Neuronal stem cell (in vitro differentiated cells): ENCODE results near the gene THOC1.

Experiments
- DNase-seq: peaks from one replicate; pipeline ENCODE4 v3.0.0-alpha.2; 2013; ENCODE audit warnings: low spot score
- H2AFZ ChIP-seq: one replicate; pipeline ENCODE4 v1.6.1; 2013; ENCODE audit warnings: mild to moderate bottlenecking, low read length, inconsistent platforms
- H2AK5ac ChIP-seq: 2 replicates; pipeline ENCODE4 v1.6.1; 2013; ENCODE audit warnings: low read depth, mild to moderate bottlenecking, inconsistent platforms, low read length, moderate library complexity, mixed read lengths
- H2BK120ac ChIP-seq: 2 replicates; pipeline ENCODE4 v1.6.1; 2013; ENCODE audit warnings: low read depth, mild to moderate bottlenecking, inconsistent platforms, low read length, moderate library complexity, mixed read lengths
- H2BK12ac ChIP-seq: one replicate; pipeline ENCODE4 v1.6.1; 2013; ENCODE audit warnings: low read length, inconsistent platforms
- H2BK15ac ChIP-seq: 2 replicates; pipeline ENCODE4 v1.6.1; 2013; ENCODE audit warnings: mild to moderate bottlenecking, low read length, inconsistent platforms, mixed read lengths
- H2BK5ac ChIP-seq: one replicate; pipeline ENCODE4 v1.6.1; 2013; ENCODE audit warnings: inconsistent platforms, mild to moderate bottlenecking, low read length, moderate library complexity
- H3K14ac ChIP-seq: one replicate; pipeline ENCODE4 v1.6.1; 2013; ENCODE audit warnings: low read length, inconsistent platforms
- H3K18ac ChIP-seq: 2 replicates; pipeline ENCODE4 v1.6.1; 2013; ENCODE audit warnings: low read length, inconsistent platforms
- H3K23ac ChIP-seq: 2 replicates; pipeline ENCODE4 v1.6.1; 2013; ENCODE audit warnings: low read depth, mild to moderate bottlenecking, mixed read lengths, low read length, inconsistent platforms; ENCODE audit not compliant: poor library complexity
- H3K27ac ChIP-seq: replicated peaks from 3 replicates; pipeline ENCODE4 v1.5.1; 2013; ENCODE audit warnings: low read length, inconsistent platforms
- H3K27me3 ChIP-seq, 3 experiments: 2 replicates each; pipeline ENCODE4 v1.6.1; 2013; ENCODE audit warnings: low read length in 3 of 3, mild to moderate bottlenecking in 2 of 3, inconsistent platforms in 1 of 3, low read depth in 1 of 3, mixed read lengths in 1 of 3, moderate library complexity in 1 of 3; ENCODE audit not compliant: control insufficient read depth in 3 of 3, insufficient read depth in 3 of 3
- H3K36me3 ChIP-seq, 2 donors: replicated peaks in 1 of 2; 2 replicates each; pipeline ENCODE4 v1.6.1; 2013; ENCODE audit warnings: low read length in 2 of 2; ENCODE audit not compliant: control insufficient read depth in 2 of 2, insufficient read depth in 2 of 2
- H3K4ac ChIP-seq: 2 replicates; pipeline ENCODE4 v1.6.1; 2013; ENCODE audit warnings: inconsistent platforms, mild to moderate bottlenecking, low read length, moderate library complexity
- H3K4me1 ChIP-seq, 2 donors: 1 replicate in 1 of 2; 2 replicates in 1 of 2; pipeline ENCODE4 v1.6.1; 2013; ENCODE audit warnings: low read length in 2 of 2, low read depth in 1 of 2; ENCODE audit not compliant: control insufficient read depth in 2 of 2, insufficient read depth in 1 of 2
- H3K4me2 ChIP-seq: one replicate; pipeline ENCODE4 v1.6.1; 2013; ENCODE audit warnings: mild to moderate bottlenecking, low read length, inconsistent platforms; ENCODE audit not compliant: insufficient read depth, poor library complexity, severe bottlenecking
- H3K4me3 ChIP-seq, 2 donors: 2 replicates each; pipeline ENCODE4 v1.5.1; 2013; ENCODE audit warnings: low read length in 2 of 2, mild to moderate bottlenecking in 2 of 2, inconsistent platforms in 1 of 2, moderate library complexity in 1 of 2
- H3K79me1 ChIP-seq: one replicate; pipeline ENCODE4 v1.6.1; 2013; ENCODE audit warnings: low read depth, mild to moderate bottlenecking, inconsistent platforms, low read length, moderate library complexity
- H3K9ac ChIP-seq: one replicate; pipeline ENCODE4 v1.6.1; 2013; ENCODE audit warnings: mild to moderate bottlenecking, low read depth, low read length, inconsistent platforms; ENCODE audit not compliant: poor library complexity
- H3K9me3 ChIP-seq, 2 donors: replicated peaks in 1 of 2; 2 replicates each; pipeline versions ENCODE3 to v1.6.1; 2013; ENCODE audit warnings: low read length in 2 of 2, mild to moderate bottlenecking in 2 of 2, inconsistent platforms in 1 of 2, low read depth in 1 of 2, mixed read lengths in 1 of 2, moderate library complexity in 1 of 2; ENCODE audit not compliant: control insufficient read depth in 2 of 2, insufficient read depth in 1 of 2
- H4K8ac ChIP-seq: one replicate; pipeline ENCODE4 v1.6.1; 2013; ENCODE audit warnings: low read depth, mild to moderate bottlenecking, inconsistent platforms, low read length, moderate library complexity
- H4K91ac ChIP-seq: one replicate; pipeline ENCODE4 v1.6.1; 2013; ENCODE audit warnings: low read length, low read depth, mild to moderate bottlenecking, inconsistent platforms; ENCODE audit not compliant: poor library complexity
- WGBS, 2 donors: extraction: QIAGEN DNeasy Blood & Tissue Kit; methylation state at CpG; one replicate each; pipeline ENCODE4 v1.1.7; 2013; ENCODE audit warnings: missing lambda C conversion rate in 2 of 2, mixed read lengths in 1 of 2; ENCODE audit not compliant: insufficient read length in 2 of 2, insufficient replicate concordance in 1 of 2; ENCODE audit errors: extremely low coverage in 2 of 2; 5-methylcytosine and 5-hydroxymethylcytosine counted together

THOC1 gene

GRCh38 chr18:306608-307255 lies 38.9 kb upstream of the THOC1 start:
- Histone ChIP-seq H3K23ac (no peak overlapping the region), H3K4me3 (no peak overlapping the region), H3K4me1 (peaks cover 0 to 7% of the 10 kb centered on the region in 2 donors), H3K36me3 (no peaks in the 10 kb centered on the region), H3K4ac (no peak overlapping the region), H3K9me3 (no peaks in the 10 kb centered on the region), H2AFZ (no peak overlapping the region), H3K27ac (no peak overlapping the region), H4K8ac (no peak overlapping the region), H2BK5ac (no peak overlapping the region), H2BK15ac (no peak overlapping the region), H3K18ac (no peak overlapping the region), H2AK5ac (no peak overlapping the region), H3K4me2 (no peak overlapping the region), H4K91ac (no peak overlapping the region), H3K79me1 (no peaks in the 10 kb centered on the region), H2BK120ac (no peak overlapping the region), H3K27me3 (peaks cover 0 to 7% (median 0%) of the 10 kb centered on the region in 3 experiments), H3K9ac (no peak overlapping the region), H2BK12ac (no peak overlapping the region), H3K14ac (no peak overlapping the region)
- no CpG with 5 or more reads among the region's 7 CpGs for WGBS, 2 donors
- DNase-seq = no peak

DNA sequence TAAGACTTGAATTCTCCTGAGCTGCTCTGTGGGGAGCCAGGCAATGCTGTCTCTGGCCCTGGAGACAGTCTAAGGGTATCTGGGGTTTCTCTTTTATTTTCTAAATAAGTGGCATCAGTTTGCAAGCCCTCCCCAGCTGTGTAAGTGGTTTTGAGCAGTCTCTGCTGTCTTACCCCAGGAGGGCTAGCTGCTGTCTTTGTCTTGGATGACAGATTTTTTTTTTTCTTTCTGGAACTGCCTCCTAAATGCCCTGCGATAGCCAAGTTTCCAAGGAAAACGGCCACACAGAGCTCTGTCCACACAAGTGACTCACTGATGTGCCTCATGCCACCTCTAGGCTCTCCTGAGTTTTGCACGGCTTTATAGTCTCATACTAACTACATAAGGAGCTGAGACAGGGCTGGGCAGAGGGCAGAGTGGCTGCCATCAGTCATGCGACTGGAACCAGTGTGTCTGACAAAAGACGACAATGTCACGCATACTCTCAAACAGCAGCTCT lies 37.2 kb upstream of the THOC1 start:
- Histone ChIP-seq H3K18ac (no peak overlapping the region), H3K9ac (no peak overlapping the region), H3K4ac (no peak overlapping the region), H2BK5ac (no peak overlapping the region), H2BK120ac (no peak overlapping the region), H4K8ac (no peak overlapping the region), H2BK12ac (no peak overlapping the region), H3K23ac (no peak overlapping the region), H3K14ac (no peak overlapping the region), H2AK5ac (no peak overlapping the region), H3K27me3 (peaks cover 0 to 7% (median 0%) of the 10 kb centered on the region in 3 experiments), H3K4me2 (no peak overlapping the region), H3K9me3 (no peaks in the 10 kb centered on the region), H3K4me3 (no peak overlapping the region), H3K36me3 (no peaks in the 10 kb centered on the region), H4K91ac (no peak overlapping the region), H3K79me1 (no peaks in the 10 kb centered on the region), H3K4me1 (peaks cover 0 to 7% of the 10 kb centered on the region in 2 donors), H2BK15ac (no peak overlapping the region), H2AFZ (peak overlapping the region; percentile 12), H3K27ac (no peak overlapping the region)
- WGBS, 2 donors = no CpG with 5 or more reads among the region's 6 CpGs
- no peak for DNase-seq

GRCh38 chr18:303607-304006 lies 35.8 kb upstream of the THOC1 start:
- H3K4me2 ChIP-seq = no peak overlapping the region
- H2BK12ac ChIP-seq = no peak overlapping the region
- H3K27ac ChIP-seq = no peak overlapping the region
- H3K9ac ChIP-seq = no peak overlapping the region
- no peak overlapping the region for H3K14ac ChIP-seq
- H3K4me1 ChIP-seq = peaks cover 0 to 7% of the 10 kb centered on the region in 2 donors
- H3K4ac ChIP-seq = no peak overlapping the region
- no peaks in the 10 kb centered on the region for H3K9me3 ChIP-seq
- H2AK5ac ChIP-seq = no peak overlapping the region
- H3K18ac ChIP-seq = no peak overlapping the region
- H3K27me3 ChIP-seq = peaks cover 0 to 7% (median 0%) of the 10 kb centered on the region in 3 experiments
- H2AFZ ChIP-seq = no peak overlapping the region
- no peak overlapping the region for H2BK15ac ChIP-seq
- H3K79me1 ChIP-seq = no peaks in the 10 kb centered on the region
- H2BK5ac ChIP-seq = no peak overlapping the region
- no peak overlapping the region for H4K91ac ChIP-seq
- H4K8ac ChIP-seq = no peak overlapping the region
- no peaks in the 10 kb centered on the region for H3K36me3 ChIP-seq
- H3K23ac ChIP-seq = no peak overlapping the region
- H3K4me3 ChIP-seq = no peak overlapping the region
- no peak for DNase-seq
- H2BK120ac ChIP-seq = no peak overlapping the region
- no CpG with 5 or more reads among the region's 2 CpGs for WGBS, 2 donors

DNA sequence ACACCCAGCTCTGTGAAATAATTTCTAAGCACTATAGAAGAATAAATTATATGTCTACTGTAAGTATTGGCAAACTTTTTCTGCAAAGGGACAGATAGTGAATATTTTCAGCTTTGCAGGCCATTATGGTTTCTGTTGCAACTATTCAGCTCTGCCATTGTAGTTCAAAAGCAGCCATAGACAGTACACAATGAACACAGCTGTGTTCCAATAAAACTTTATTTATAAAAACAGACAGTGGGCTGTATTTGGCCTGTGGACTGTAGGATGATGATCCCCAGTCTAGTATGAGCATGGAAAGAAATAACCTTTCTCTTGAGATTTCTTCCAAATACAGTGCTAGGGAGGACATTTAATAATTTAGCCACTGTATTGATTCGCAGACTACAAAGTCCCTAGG lies 35.2 kb upstream of the THOC1 start:
- H4K8ac ChIP-seq = no peak overlapping the region
- H3K79me1 ChIP-seq = no peaks in the 10 kb centered on the region
- peaks cover 0 to 7% of the 10 kb centered on the region in 2 donors for H3K4me1 ChIP-seq
- no peaks in the 10 kb centered on the region for H3K9me3 ChIP-seq
- no CpG with 5 or more reads among the region's 1 CpG for WGBS, 2 donors
- no peak overlapping the region for H2BK120ac ChIP-seq
- H3K14ac ChIP-seq = no peak overlapping the region
- H3K18ac ChIP-seq = no peak overlapping the region
- H3K4me2 ChIP-seq = no peak overlapping the region
- H4K91ac ChIP-seq = no peak overlapping the region
- H2BK5ac ChIP-seq = no peak overlapping the region
- no peak overlapping the region for H3K4ac ChIP-seq
- H2AK5ac ChIP-seq = no peak overlapping the region
- H2AFZ ChIP-seq = no peak overlapping the region
- H3K9ac ChIP-seq = no peak overlapping the region
- H3K36me3 ChIP-seq = no peaks in the 10 kb centered on the region
- no peak overlapping the region for H2BK12ac ChIP-seq
- peaks cover 0 to 7% (median 0%) of the 10 kb centered on the region in 3 experiments for H3K27me3 ChIP-seq
- H3K4me3 ChIP-seq = no peak overlapping the region
- H3K27ac ChIP-seq = no peak overlapping the region
- H2BK15ac ChIP-seq = no peak overlapping the region
- no peak overlapping the region for H3K23ac ChIP-seq
- no peak for DNase-seq
